CD4-positive, alpha-beta T cell treated with Interleukin-17A for 4 hours (primary cell): ENCODE data around the gene PRL.

Experiments used
- DNase-seq: peaks from one replicate; pipeline ENCODE4 v3.0.0-alpha.2; 2020; ENCODE audit warnings: mixed read lengths

Gene PRL

DNA sequence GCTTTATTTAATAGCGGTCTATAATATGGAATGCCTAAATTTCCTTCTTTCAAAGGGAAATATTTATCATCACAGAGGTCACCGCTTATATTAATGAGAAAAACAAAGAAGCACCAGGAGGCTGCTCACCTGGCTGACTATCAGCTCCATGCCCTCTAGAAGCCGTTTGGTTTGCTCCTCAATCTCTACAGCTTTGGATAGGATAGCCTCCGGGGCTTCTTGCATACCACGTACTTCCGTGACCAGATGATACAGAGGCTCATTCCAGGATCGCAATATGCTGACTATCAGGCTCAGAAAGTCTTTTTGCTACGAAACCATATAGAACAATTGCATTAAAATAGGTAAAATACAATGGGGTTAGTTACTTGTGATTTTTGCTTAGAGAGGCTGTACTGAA, 6.8 kb downstream of the PRL start:
- no peak for DNase-seq

DNA sequence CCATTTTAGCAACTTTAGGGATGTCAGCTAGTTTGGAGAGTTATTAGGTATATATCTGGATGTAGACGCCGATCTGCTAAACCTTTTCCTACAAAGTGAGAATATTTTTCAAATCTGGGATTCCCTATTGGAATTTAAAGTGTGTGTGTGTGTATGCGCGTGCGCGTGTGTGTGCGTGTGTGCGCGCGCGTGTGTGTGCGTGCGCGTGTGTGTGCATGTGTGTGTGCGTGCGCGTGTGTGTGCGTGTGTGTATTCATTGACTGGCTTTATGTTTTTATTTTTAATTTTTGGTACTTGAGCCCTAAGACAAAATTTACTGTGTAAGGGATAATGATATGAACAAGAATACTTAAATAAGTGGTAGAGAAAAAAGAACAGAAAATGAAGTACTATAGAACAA, 8.1 kb downstream of the PRL start:
- DNase-seq, result no peak

DNA sequence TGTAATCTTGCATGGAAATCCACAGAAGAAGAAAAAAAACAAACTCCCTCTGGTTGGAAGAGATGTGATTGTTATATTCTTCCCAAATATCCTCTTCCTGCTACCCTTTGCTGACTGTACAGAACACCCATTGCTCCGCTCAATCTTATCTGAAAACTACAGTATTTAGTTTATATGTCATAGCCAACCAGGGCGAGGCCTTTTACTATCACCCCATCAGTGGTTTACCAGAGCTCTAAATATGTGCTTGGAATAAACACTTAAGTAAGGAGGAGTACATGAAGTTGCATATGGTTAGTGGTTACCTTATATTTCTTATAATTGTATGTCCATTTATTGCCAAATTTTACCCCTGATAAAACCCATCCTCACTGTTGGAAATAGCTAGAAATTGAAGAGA, 12.2 kb downstream of the PRL start:
- DNase-seq, result no peak

DNA sequence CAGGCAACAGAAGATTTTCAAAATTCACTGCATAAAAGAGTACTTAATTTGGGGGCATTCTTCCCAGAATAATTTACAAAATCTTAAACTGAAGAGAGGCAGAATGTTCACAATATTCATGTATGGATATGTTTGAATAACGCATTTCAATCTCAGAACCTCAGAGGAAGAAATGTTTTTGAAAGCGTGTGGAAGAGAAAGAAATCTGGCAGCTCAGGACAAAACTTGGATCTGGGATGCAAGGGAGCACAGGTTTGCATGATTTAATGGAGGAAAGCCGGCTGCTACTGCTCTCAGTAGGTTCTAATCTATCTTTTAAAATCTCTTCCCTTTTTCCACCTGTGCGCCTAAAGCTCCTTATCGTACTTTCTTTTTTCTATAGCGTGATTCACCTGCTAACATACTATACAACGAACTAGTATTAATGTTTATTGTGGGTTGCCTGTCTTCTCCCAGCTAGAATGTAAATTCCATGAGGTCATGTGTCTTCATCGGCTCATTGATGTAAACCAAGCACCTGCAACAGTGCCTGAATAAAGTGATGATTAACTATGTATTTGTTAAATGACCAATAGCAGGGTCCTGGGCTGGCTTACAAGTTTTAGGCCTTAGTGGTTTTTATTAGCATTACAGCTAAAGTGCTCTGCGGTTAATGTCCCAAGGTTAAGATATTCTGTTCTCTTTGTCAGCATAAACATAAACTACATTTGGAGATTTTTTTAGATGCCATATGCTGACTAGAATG, 15.3 kb downstream of the PRL start:
- DNase-seq, result no peak

DNA sequence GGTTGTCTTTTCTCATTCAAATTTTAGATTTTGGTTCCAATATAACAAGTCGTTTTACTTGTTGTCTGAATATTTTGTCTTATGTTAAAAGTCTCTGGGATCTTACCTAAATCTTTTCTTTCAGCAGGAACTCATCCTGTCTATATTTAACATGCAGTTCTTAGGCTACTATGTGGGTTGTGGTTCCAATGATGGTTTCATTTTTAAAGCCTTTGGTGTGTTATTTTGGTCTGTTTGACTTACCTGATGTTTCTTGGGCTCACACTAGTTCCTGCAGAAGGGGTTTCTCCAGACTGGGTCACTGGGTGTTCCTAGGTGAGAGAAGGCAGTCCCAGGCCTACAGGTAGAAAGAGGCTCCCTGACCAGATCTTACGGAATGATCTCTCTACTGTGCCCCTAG, 17.4 kb downstream of the PRL start:
- no peak for DNase-seq

DNA sequence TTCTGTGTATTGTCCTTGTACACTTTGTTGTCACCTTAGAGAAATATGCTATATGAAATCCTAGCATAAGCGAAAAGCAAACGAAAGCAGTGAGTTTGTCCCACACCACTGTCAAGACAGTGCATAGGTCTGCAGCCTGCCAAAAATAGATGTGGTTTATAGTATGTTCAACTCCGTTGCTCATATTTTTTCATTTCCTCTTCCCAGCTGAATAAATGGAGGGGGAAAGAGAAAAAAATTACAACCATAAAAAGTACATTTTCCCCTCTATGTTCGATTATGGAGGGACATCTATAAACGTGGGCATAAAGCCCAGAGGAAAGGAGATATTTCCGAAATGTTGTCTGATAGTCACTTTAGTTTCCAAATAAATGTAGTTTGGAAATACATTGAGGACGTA, 25.8 kb downstream of the PRL start:
- DNase-seq, result no peak

DNA sequence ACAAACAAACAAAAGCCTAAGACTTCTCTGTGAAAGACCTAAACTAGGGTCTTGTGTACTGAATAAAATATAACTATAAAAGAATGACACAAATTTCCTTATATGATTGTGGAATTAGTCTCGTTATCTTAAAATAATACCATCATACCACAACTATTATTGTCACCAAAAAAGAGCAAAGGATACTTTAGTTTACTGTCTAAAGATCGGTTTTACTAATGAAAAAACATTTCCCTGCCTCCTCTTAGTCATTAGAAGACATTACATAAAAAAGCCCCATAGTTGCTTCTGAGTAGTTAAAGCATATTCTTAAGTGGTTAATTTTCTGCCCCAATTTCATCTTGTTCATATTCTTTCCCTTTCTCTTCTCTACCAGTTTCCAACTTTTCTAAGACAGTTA, 33.1 kb downstream of the PRL start:
- no peak for DNase-seq

DNA sequence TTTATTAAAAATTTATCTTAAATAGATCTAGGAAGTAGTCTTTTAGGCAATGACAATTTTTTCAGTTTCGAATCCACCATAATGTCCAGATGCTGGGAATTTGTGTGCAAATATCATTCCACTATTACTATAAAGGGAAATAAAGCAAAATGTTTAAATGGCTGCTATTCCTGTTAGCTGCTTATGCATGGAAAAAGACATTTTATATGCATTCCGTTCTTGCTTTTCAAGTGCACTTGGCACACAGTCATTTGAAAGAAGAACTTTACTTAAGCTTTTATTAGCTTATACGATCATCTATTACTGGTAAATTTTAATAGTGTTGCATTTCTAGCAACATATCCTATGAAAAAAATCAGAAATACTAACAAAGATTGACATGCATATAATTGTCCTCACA, 42.0 kb downstream of the PRL start:
- DNase-seq, result no peak

DNA sequence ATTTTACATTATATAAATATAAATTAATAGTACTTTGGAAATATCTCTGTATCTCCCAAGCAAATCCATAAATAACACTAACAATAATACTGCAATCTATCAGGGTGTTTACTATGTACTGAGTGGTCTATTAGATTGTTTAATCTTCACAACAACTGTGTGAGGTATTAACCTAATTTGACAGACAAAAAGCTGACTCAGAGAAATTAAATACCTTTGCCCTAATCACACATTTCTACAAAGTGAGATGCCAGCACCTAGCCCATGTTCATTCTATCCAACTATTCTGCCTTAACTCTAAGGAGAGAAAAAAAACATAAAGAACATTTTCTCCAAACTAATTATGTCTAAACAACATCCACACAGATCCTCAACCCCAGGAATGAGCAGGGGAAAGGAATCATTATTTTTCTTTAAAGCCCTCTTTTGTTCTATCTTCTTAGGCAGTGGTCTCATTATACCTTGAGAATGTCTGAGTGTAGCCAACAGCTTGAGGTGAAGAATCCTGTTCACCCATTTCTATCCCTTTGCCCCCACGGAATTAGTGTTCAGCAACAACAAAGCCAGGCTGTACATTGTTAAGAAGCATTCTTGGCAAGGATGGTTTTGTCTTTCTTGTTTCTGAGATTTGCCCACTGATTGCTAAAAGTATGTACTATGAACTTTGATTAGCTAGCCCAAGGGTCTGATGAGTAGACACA, 42.7 kb downstream of the PRL start:
- no peak for DNase-seq

DNA sequence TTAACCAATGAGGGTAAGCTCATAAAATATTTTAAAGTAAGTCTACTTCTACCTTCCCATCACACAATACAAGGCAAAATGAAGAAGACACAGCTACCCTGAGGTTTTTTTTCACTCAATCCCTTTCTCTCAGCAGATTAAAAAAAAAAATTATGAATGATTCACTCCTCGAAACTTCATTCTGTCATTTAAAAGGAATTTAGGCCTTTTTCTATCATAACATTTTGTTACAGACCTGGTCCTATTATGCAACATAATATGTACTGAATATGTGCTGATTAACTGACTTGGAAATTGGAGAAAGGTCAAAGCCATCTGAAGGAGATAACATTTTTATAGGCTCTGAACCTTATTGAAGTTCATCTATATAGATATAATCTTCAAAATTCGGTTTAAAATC, 45.5 kb downstream of the PRL start:
- DNase-seq, result no peak

DNA sequence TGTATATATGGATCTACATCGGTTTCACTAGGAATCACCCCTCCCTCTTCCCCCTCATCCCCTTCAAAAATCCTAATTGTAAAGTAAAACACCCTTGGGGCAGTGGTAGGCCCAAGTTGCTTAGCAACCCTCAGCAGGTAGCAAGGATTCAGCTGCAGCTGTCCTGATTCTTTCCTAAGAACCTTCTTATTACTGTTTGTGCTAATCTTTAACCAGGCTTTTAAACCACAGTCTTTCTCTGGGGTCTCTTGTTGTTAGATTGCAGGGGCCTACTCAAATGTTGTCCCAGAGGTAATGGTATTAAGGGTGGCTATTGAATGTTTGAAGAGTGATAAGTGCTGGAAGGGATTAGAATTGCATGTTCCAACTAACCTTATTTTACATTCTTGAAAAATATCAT, 46.4 kb downstream of the PRL start:
- DNase-seq, result no peak

DNA sequence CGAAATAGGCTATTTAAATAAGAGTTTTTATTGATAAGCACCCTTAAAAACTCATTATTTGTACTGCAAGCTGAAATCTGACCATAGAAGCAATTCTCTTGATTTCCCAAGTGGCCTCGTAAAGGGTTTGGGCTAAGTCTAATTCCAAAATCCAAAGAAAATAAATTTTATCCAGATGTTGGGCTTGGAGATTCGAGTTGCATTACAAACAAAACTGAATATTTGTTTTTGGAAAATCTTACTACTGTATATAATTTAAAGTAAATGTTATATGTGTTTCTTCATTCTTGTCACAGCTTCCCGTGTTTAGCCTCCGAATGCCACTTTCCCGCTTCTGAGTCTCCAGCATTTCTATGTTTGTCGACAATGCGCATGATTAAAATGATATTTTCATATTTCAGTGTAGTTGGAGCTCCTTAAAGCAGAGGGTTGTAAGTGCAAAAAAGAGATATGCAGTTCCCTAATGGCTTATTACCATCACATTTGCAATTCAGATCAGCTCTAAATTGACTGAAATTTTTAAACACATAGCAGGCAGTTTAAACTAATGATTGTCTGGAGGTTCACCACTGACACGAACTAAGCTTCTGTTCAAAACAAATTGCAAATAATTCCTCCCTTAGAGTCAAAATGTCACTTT, 47.0 kb downstream of the PRL start:
- DNase-seq, result no peak

DNA sequence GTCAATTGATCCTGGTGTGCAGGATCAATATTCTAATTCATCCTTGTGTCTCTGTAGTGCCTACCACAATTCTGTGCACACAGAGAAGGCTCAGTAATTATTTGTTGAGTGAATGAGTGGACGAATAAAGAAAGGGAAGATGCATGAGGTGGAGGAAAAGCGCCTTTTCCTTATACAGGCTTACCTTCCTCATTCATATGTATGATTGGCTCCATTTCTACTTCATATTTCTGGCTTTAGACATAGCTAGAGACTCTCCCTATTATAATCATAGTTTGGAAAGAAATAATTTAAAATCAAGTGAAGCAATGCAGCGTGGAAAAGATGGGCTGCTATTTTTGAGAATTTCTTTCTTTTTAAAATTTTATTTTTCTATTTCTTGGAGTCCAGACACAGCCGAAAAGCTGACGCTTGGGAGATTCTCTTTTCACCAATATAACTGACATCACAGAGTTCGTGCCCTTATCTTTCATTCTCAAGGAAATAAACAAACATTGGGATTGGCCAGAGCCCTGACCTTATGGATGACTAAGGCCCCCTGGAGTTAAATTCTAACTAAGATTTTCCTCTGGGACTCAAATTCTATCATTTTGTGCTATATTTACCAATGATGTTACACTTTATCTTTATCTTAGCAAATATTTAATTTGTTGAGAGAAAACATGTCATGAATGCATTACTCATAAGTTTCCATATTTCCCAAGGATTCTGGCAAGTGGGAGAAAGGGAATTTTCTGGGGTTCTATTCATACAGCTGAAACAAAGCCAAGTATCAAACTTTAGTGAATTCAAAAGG, 48.1 kb downstream of the PRL start:
- no peak for DNase-seq

DNA sequence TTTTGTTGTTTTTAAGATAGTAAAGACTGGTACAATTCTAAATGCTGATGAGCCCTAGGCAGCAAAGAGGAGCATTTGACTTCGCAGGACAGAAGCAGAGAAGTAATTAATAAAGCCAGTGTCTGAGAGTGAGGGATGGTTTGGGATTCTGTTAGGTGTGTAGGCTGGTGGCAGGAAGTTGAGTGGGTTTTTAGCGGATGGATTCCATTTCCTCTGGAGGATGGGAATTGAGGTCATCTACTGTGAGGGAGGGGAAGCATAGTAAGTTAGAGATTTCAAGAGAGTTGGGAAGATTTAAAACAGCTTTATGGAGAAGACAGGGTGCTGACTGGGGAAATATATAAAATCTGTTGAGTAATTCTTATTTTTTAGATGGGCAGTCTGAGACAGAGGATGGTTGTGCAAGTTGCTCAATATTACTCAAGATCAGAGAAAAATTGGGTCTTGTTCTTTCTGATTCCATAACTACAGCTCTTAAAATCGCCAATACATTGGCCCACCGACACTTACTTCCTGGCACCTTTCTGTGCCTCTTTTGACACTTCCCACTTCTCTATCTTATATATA, 48.8 kb downstream of the PRL start:
- no peak for DNase-seq

DNA sequence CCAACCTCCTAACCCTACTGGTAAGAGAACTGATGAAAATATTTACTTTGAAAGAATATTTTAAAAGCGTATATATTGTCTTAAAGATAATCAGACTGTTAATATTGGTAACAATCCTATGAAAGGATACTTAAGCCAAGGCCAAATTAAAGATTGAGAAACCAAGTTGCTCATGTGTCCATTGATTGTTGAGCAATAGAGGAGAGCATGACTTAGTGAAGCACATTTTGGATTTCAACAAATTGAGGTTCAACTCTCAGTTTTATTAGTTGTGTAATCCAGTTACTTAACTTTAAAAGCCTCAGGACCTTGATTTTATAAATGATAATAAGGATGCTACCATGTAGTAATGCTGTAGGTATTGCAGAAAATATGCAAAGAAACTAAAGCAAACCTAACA, 56.8 kb downstream of the PRL start:
- DNase-seq, result no peak

DNA sequence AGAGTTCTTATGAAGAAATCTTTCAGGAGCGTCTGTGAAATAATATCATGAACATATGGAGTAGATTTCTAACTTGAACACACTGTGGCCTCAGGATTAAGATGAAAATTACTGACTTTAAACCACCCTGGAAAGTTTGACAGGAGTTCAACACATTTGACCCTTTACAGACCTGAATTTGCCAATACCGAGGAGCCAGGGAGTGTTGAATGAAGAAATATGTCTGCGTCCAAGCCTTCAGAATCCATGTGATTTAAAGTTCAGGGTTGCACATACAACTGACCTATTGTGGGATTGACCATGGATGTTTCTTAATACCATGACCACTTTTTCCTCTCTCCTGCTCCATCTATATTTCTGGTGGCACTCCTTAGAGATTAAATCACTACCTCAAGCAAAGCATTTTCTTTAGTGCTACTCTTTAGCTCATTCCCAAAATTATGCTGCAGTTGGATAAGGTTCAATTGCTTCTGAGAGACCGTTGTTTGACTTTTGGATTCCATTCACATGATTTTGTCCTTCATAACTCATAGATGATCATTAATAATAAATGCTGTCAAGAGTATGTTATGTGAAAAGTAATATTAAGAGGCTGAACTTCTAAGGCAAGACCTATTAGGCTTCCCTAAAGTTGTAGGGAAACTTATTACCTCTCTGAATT, 57.4 kb downstream of the PRL start:
- DNase-seq, result no peak

DNA sequence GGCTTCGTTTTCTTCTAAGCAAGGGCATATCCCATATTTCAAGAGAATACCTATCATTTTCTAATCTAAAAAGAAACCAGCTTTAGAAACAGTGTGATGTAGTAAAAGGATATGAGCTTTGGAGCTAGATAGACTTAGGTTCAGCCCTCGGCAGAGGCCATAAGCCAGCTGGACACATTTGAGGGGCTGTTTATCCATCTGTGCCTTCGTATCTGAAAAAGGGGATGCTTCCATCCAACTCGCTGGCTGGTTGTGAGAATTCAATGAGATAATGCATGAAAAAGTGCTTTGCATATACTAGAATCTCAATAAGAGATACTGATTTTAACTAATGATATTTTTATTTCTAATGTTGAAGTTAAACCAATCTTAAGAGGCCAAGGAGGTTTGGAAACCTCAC, 58.0 kb downstream of the PRL start:
- no peak for DNase-seq

DNA sequence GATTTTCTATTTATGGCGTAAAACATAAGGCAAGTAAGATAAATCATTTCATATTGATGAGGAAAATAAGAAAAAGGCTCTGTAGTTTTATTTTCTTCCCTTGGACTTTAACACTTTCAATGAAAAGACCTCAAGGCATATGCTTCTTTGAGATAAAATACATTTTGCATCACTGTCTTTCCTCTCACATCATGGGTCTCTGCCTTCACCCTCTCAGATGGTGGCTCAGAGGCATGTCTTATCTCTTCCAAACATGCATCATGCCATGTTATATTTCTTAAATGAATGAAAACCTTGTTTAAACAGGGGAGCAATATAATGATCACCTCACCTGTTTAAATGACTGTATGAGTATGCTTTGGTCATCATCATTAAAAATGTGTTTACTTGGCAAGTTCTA, 59.3 kb downstream of the PRL start:
- DNase-seq, result no peak
